ENCODE measurements around the gene FDXR.

Gene FDXR

GRCh38 chr17:74855323-74855722 is 17.5 kb downstream of the FDXR start:
- no peak for DNase-seq

GRCh38 chr17:74854792-74855191 is 18.0 kb downstream of the FDXR start:
- DNase-seq = no peak

GRCh38 chr17:74853669-74854068 is 19.1 kb downstream of the FDXR start:
- DNase-seq = no peak

GRCh38 chr17:74853048-74853397 is 19.8 kb downstream of the FDXR start:
- no peak for DNase-seq

DNA sequence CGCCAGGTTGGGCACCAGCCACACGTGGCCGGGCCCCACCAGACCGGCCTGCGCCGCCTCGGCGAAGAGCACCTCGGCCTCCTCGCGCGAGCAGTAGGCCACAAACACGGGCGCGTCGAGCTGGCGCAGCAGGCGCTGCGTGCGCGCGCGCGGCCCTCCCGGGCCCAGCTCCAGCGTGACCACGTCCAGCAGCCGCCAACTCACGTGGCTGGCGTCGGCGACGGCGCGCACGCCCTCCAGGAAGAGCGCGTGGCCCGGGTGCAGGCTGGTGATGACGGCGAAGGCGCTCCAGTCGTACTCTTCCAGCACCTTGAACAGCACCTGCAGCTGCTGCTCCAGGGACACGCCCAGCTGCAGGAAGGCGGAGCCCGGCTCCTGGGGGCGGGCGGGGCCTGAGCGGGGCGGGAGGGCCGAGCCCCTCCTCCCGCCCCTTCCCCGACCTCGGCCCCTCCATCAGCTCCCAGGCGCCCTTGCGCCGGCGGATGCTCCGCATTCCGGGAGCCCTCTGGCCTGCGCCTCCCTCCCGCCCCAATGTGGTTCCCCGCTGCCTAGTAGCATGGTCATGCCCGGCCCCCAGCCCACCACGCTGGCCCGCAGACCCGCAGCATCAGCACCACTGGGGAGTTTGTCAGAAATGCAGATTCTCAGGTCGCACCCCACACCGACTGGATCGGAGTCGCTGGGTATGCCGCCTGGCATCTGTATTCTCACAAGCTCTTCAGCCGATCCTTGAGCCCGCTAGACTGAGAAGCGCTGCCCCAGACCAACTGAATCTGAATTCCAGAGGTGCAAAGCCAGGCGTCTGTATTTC is 20.4 kb downstream of the FDXR start:
- peak; percentile 63 for DNase-seq

GRCh38 chr17:74851612-74852236 is 21.1 kb downstream of the FDXR start:
- DNase-seq = no peak

DNA sequence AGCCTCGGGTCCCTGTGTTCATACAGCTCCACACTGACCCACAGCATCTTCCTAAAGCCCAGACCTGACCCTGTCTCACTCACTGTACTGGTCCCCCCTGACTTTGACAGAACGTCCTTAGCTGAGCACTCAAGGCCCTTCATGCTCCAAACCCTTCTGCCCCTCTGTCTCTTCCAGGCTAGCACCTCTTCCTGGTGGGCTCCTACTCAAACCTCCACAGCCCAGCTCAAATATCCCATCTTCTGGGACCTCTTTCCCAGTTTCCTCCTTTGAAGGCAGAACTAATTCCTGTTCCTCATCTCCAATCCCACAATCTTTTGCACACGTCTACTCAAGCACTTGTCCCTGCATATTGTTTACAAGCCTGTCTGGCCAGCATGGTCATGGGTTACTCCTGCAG is 21.9 kb downstream of the FDXR start:
- DNase-seq = no peak

- DNase-seq = no peak
Observed at GRCh38 chr17:74850310-74850709, 22.5 kb downstream of the FDXR start.

- no peak for DNase-seq
Observed at GRCh38 chr17:74848656-74849399, 24.0 kb downstream of the FDXR start.

DNA sequence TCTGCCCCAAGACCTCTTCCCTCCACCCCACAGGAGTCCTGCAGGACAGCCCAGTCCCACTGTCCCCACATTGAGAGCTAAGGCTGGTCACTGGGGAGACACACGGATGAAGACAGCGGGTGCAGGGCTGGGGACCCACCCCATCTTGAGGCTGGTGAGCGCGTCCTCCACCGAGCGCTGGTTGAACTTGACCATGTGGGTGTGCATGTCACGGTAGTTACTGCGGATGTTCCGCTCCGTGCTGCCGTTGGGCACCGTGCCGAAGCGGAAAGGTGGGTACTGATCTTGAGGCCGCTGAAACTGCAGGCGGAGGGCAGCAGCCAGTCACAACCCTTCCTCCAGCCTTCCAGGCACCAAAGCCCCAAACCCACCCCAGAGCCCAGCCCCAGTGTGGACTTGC is 26.2 kb downstream of the FDXR start:
- no peak for DNase-seq

DNA sequence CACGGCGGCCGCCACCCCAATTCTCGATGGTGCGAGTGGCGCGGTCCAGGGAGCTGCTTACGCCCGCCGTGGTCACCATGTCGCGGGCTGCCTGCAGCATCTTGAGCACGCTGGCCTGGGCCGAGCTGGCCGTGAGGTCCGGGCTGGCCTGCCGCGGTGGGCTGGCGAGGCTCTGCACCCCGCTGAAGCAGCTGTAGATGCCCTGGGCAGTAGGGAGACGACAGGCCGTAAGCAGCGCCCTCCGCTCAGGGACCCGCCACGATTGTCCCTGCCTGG is 29.5 kb downstream of the FDXR start:
- no peak for DNase-seq

GRCh38 chr17:74842599-74843351 is 30.0 kb downstream of the FDXR start:
- no peak for DNase-seq

GRCh38 chr17:74842146-74842598 is 30.6 kb downstream of the FDXR start:
- DNase-seq = no peak

DNA sequence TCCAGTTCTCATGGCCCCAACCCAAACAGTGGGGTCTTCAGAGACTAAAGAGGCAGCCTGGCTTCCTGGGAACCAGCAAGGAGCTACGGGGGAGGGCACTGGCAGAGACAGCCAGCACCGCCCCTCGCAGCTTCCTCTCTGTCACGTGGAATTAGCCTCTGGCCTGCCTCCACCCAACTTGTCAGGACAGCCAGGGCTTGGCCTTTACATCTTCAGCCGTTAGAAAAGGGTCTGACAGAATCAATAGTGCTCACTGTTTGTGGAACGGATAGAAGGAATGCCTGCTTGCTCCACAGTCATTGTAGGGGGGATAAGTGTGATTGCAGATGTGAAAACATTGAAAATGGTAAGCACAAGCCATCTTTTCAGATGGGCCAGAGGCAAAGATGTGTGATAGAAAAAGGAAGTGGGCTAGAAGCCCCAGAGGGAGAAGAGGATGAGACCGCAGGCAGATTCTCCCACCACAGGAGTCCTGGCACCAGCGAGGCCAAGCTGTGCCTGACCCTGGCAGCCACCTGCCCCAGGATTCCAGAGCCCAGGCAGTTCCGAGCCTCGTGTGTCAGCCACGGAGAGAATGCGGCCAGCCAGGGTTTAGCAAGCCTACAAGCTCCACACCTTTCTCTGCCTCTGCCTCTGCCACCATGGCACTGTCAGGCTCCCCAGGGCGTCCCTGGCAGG is 31.7 kb downstream of the FDXR start:
- DNase-seq = no peak

DNA sequence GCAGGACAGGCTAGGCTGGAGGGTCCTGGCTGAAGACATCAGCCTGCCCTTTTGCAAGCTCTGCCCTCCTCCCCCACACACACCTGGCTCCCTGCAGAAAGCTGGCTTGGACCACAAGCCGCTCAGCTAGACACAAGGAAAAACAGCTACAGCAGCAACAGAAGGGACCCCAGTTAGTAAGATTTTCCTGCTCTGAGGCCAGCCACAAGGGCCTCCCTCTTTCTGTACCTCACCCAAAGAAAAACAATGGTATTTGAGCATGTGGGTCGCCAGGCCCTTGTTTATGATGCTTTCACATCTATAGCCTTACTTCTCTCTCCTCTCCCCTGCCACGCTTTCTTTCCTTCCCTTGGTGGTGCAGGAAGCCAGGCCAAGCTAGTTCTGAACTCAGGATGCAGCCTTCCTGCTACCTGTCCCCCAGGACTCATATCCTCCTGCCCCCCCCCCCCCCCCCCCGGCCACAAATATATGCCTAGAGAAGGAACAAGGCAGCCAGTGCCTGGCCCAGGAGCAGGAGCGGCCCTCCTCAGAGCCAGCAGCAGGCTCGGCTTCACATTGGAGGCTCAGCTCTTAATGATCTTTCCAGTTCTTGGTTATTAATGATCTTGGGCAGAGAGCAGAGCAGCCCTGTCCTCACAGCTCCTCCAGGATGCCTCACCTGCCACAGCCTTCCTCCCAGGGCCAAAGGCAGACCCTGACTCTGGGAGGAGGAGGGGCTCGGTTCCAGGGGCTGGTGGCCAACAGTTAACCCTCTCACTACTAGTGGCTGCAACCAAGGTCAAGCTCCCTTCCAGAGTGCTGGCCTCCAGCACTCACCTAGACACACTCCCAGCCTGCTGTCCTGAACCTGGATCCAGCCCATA is 32.6 kb downstream of the FDXR start:
- DNase-seq = no peak

GRCh38 chr17:74838274-74838673 is 34.5 kb downstream of the FDXR start:
- DNase-seq = no peak

- DNase-seq = no peak
Observed at GRCh38 chr17:74836691-74837467, 35.9 kb downstream of the FDXR start.

DNA sequence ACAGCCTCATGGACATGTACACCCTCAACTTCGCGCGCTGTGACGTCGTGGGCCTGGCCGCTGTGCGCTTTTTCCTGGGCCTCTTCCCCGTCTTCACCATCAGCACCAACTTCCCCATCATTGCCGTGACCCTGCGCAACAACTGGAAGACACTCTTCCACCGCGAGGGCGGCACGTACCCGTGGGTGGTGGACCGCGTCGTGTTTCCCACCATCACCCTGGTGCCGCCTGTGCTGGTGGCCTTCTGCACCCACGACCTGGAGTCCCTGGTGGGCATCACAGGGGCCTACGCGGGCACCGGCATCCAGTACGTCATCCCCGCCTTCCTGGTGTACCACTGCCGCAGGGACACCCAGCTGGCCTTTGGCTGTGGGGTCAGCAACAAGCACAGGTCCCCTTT is 36.6 kb downstream of the FDXR start:
- DNase-seq = no peak

DNA sequence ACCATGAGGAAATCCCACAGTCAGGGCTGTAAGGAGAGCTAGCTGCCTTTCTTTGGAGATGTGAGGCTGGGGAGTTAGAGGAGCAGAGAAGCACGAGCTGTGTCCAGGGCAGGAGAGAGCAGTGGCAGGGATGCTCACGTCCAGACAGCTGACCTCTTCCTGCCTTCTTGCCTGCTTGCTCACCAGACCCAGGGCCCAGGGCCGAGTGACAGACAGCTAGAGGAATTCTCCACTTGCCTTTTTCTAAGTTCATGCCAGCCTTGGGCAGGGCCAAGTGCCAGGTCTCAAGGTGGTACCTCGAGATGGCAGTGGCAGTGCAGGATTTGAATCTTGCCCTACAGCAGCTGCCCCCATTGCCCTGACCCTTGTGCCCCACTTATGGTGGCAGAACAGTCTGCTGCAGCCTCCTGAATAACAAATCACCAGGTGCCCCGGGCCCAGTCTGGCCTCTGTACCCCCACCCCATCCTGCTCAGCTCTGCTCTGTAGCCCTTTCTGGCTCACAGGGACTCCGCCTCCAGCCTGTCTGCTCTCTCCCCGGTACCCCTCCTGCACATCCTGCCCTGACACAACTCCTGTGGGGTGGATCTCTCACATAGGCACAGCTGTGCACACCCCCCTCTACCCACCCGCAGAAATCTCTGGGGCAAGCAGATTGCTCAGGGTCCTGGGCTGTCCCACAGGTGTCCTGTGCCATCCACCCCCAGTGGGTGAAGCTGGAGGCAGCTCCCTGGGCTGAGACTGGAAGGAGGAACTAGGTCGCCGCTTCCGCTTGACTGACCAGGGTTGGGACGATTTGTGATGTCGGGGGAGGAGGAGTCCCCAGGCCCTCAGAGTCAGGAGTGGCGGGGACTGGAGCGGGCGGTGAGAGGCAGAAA is 39.1 kb downstream of the FDXR start:
- no peak for DNase-seq

- no peak for DNase-seq
Observed at GRCh38 chr17:74832421-74832820, 40.4 kb downstream of the FDXR start.

All from activated CD4-positive, alpha-beta T cell treated with anti-CD3 and anti-CD28 coated beads, Interleukin-2, amount 50 U/mL, for 1 hour (primary cell).